SK-N-SH treated with all-trans-retinoic acid at 6 μM for 48 hours (cell line): ENCODE measurements around the gene FNDC3A.

Experiments used
- ARNTL ChIP-seq: fragments of 450-650 bp; formaldehyde crosslinking; IDR thresholded peaks from 2 replicates; pipeline ENCODE4 v1.5.0; 2020; ENCODE audit warnings: low read depth, mild to moderate bottlenecking, moderate library complexity, borderline replicate concordance
- BACH2 ChIP-seq: fragments of 250-450 bp; sonication (Bioruptor Pico); IDR thresholded peaks from 2 replicates; pipeline ENCODE4 v1.9.0; 2021; ENCODE audit warnings: mild to moderate bottlenecking, borderline replicate concordance
- GLIS3 ChIP-seq: fragments of 250-450 bp; sonication (Bioruptor Pico); IDR thresholded peaks from 2 replicates; pipeline ENCODE4 v1.5.0; 2020; ENCODE audit warnings: mild to moderate bottlenecking, moderate library complexity
- ZNF70 ChIP-seq: fragments of 450-650 bp; formaldehyde crosslinking; IDR thresholded peaks from 2 replicates; pipeline ENCODE4 v1.5.0; 2020; ENCODE audit warnings: mild to moderate bottlenecking, moderate library complexity
- TF ChIP-seq, protein P1 (sequence below): fragments of 250-450 bp; sonication (Bioruptor Pico); IDR thresholded peaks from 2 replicates; pipeline ENCODE4 v1.5.1; 2021; ENCODE audit warnings: mild to moderate bottlenecking, moderate library complexity
- TF ChIP-seq, protein P2 (sequence below): fragments of 250-450 bp; sonication (Bioruptor Pico); IDR thresholded peaks from 2 replicates; pipeline ENCODE4 v1.8.0; 2020; ENCODE audit warnings: mild to moderate bottlenecking, moderate library complexity, borderline replicate concordance

DNA sequence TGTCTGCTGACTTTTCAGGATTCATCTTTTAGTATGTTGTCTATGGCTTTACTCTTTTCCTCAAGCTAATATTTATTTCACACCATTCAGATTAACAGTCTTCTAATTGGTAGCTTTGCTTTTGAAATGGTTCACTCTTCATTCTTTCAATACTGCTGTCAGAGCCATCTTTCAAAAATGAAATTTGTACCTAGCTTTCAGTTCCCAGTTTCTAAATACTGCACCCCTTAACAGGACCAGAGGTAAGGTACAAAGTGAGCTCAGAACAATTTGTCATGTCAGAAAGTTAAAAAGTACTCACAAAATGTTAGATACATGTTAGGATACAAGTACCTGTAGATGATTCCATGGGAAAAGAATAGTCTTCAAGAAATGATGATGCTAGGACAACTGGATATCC is 83.0 kb downstream of the FNDC3A start:
- TF ChIP-seq BACH2 (CRISPR knock-in tag) (no peak), ARNTL (CRISPR knock-in tag) (no peak), ZNF70 (no peak), GLIS3 (CRISPR knock-in tag) (no peak)
- TF ChIP-seq, protein P1, sequence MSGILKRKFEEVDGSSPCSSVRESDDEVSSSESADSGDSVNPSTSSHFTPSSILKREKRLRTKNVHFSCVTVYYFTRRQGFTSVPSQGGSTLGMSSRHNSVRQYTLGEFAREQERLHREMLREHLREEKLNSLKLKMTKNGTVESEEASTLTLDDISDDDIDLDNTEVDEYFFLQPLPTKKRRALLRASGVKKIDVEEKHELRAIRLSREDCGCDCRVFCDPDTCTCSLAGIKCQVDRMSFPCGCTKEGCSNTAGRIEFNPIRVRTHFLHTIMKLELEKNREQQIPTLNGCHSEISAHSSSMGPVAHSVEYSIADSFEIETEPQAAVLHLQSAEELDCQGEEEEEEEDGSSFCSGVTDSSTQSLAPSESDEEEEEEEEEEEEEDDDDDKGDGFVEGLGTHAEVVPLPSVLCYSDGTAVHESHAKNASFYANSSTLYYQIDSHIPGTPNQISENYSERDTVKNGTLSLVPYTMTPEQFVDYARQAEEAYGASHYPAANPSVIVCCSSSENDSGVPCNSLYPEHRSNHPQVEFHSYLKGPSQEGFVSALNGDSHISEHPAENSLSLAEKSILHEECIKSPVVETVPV (CRISPR knock-in tag): no peak
- TF ChIP-seq, protein P2, sequence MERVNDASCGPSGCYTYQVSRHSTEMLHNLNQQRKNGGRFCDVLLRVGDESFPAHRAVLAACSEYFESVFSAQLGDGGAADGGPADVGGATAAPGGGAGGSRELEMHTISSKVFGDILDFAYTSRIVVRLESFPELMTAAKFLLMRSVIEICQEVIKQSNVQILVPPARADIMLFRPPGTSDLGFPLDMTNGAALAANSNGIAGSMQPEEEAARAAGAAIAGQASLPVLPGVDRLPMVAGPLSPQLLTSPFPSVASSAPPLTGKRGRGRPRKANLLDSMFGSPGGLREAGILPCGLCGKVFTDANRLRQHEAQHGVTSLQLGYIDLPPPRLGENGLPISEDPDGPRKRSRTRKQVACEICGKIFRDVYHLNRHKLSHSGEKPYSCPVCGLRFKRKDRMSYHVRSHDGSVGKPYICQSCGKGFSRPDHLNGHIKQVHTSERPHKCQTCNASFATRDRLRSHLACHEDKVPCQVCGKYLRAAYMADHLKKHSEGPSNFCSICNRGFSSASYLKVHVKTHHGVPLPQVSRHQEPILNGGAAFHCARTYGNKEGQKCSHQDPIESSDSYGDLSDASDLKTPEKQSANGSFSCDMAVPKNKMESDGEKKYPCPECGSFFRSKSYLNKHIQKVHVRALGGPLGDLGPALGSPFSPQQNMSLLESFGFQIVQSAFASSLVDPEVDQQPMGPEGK (CRISPR knock-in tag): no peak
